Measurements from ENCODE around the gene MAP3K20.

- no peak for TF ChIP-seq CTCF (IDR thresholded peaks at IDR 0.05 in 8 of 11, conservative IDR thresholded peaks at IDR 0.05 in 3 of 11)
- TF ChIP-seq POLR2A (IDR thresholded peaks at IDR 0.05) = no peak
- no peak for TF ChIP-seq POLR2AphosphoS5 (IDR thresholded peaks at IDR 0.05)
These were observed 85.0 kb downstream of the MAP3K20 start for GRCh38 chr2:173160618-173161017.
